22Rv1 (cell line): ENCODE measurements around the gene PHF3.

Source experiments
- H3K27ac ChIP-seq: fragments of 450-650 bp; 2 replicates; pipeline ENCODE4 v1.5.1; 2017
- ZFX ChIP-seq: fragments of 450-650 bp; IDR thresholded peaks from 2 replicates; pipeline ENCODE4 v1.6.1; 2017; ENCODE audit warnings: antibody characterized with exemption, borderline replicate concordance
- TF ChIP-seq, protein P1 (sequence below): fragments of 450-650 bp; IDR thresholded peaks from 2 replicates; pipeline ENCODE4 v1.5.1; 2017; ENCODE audit warnings: mild to moderate bottlenecking

The PHF3 gene

DNA sequence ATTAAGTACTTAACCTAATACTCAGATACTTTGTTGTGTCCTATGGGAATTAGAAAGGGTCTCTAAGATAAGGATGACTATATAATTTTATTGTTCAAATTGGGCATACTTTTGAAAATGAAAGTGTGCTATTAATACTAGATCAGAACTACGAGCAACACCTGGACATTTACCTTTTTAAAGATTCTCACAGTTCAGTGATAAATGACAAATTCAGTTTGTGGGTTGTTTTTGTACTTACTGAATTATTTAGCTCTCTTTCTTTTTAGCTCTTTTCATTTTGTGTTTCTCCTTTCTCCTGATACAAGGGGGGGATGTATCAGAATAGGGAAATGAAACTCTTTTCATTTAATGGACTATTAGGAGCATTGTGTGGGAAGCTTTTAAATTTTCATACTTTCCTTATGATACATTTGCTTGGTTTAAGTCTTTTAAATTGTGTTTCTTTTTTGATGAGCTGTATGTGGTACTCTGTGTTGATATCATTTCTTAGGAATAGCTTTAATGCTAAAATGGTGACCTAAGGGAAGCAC is 47.5 kb downstream of the PHF3 start:
- TF ChIP-seq, protein P1, sequence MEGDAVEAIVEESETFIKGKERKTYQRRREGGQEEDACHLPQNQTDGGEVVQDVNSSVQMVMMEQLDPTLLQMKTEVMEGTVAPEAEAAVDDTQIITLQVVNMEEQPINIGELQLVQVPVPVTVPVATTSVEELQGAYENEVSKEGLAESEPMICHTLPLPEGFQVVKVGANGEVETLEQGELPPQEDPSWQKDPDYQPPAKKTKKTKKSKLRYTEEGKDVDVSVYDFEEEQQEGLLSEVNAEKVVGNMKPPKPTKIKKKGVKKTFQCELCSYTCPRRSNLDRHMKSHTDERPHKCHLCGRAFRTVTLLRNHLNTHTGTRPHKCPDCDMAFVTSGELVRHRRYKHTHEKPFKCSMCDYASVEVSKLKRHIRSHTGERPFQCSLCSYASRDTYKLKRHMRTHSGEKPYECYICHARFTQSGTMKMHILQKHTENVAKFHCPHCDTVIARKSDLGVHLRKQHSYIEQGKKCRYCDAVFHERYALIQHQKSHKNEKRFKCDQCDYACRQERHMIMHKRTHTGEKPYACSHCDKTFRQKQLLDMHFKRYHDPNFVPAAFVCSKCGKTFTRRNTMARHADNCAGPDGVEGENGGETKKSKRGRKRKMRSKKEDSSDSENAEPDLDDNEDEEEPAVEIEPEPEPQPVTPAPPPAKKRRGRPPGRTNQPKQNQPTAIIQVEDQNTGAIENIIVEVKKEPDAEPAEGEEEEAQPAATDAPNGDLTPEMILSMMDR = no peak
- no peak for TF ChIP-seq ZFX
- H3K27ac ChIP-seq = no peak overlapping the region

DNA sequence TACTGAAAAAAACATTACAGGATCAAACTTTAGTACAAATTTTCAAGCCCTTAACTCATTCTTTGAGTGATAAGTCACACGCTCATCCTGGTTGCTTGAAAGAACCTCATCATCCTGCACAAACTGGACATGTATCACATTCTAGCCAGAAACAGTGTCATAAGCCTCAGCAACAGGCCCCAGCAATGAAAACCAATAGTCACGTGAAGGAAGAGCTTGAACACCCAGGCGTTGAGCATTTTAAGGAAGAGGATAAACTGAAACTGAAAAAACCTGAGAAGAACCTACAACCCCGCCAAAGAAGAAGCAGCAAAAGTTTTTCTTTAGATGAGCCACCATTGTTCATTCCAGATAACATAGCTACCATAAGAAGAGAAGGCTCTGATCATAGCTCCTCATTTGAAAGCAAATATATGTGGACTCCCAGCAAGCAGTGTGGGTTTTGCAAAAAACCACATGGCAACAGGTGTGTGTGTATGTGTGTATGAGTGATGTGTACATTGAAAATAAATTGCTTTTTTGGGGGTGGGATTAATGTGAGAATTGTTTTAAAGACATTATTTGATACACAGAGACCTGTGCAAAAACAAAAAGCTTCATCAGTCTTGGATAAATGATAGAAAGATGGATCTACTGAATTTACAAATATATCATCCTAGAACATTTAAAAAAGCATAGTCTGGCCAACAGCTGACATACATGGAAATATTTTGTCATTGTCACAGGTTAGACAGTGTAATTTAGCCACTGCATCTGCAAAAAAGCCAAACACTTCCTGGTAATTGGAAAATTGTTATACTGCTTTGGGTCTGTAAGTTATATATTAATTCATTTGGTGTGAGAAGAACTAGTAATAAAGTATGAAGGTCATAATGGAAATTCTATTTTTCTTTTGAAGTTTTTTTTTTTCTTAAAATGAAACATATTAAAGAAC is 50.1 kb downstream of the PHF3 start:
- TF ChIP-seq, protein P1 = no peak
- TF ChIP-seq ZFX = no peak
- H3K27ac ChIP-seq = no peak overlapping the region

DNA sequence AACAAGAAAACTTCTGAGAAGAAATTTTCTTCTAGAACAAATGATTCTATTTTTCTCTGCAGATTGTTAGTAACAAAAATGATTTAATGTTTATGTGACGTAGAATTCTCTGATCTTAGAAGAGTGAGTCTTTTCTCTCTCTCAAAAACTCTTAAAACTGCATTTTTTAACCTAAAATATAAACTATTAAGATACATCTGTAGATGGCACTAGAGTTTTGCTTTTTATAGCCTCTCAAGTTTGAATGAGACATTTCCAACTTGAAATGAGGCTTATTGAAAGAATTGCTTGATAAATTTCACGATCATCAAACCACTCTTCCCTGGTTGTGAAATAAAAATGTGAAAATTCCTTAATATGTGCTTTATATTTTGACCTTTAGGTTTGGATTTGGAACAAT is 53.8 kb downstream of the PHF3 start:
- no peak overlapping the region for H3K27ac ChIP-seq
- no peak for TF ChIP-seq ZFX
- TF ChIP-seq, protein P1 = no peak

DNA sequence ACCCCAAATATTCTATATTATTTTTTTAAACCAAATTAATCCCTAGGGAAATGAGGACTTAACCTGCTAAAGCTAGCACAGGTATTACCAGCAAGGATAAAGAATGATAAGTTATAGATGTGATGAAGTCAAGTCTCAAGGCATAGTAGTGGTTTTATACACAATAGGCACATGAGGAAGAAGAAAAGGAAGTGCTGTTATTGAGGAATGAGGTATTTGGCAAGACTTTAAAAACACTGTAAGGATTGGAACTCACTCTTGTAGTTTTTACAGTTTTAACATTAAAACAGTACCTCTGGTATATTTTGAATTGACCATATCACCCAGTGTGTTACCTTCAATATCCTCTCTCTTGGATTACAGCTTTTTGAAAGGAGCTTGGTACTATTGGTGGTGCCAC is 54.6 kb downstream of the PHF3 start:
- H3K27ac ChIP-seq = no peak overlapping the region
- TF ChIP-seq, protein P1 = no peak
- no peak for TF ChIP-seq ZFX

DNA sequence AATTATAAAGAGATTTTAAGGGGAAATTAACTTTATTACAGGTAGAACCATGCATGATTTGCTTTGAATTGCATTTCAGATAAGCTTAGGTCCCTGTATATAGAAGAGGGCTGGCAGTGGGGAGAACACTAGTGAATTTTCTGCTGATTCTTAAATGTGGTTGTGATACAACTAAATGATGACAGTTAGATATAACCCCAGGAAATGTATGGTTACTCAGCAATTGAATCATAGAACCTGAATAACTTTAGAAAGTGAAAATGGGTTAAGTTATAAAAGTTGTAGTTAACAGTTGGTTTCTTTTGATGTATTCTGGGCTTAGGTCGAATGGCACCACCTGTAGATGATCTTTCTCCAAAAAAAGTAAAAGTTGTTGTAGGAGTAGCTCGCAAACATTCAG is 70.1 kb downstream of the PHF3 start:
- TF ChIP-seq, protein P1 = no peak
- no peak for TF ChIP-seq ZFX
- H3K27ac ChIP-seq = no peak overlapping the region

DNA sequence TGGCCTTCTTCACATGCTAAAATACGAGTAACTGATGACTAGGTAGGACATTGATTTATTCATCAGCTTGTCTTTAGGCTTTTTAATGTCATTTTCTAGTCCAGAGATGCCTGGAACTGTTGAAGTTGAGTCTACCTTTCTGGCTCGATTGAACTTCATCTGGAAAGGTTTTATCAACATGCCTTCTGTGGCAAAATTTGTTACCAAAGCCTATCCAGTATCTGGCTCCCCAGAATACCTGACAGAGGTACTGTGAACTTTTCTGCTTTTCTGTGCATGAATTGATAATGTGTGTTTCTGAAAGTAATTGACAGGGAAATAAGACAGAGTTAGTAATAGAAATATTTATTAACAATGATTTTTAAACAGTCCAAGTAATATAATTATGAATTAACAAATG is 71.0 kb downstream of the PHF3 start:
- no peak overlapping the region for H3K27ac ChIP-seq
- no peak for TF ChIP-seq ZFX
- TF ChIP-seq, protein P1 = no peak

DNA sequence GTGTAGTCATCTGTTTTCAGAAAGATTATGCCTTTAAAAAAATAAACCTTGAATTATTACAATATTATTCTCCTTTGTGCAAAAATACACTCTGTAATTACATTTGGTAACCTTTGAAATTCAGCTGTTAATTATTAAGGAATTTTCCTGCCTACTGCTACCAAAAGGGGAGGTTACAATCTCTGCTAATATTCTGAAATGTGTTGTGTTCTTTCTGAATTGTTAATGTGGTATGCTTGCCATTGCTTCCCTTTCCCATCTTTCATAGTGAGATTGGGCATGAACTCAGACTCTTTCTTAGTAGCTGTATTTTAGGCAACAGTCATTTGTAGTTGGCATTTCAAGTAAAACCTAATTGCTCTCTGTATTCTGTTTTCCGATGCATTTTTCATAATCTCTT is 73.0 kb downstream of the PHF3 start:
- TF ChIP-seq, protein P1 = no peak
- no peak for TF ChIP-seq ZFX
- H3K27ac ChIP-seq = no peak overlapping the region
